SK-N-SH (cell line): ENCODE data around the gene ZFHX3. TPM values are rescaled to one million over a fixed set of nuclear protein-coding genes. Genes with fewer than 3 reads are reported as not detected.
A peak's percentile ranks its signal among the peaks of the same experiment; 100 is the strongest.

ENCODE experiments used
- CTCF ChIA-PET: fragments of 300-600, 350-600 bp; formaldehyde crosslinking; extraction: SDS; loops from one replicate; lab custom pipeline; 2021; lab: Yijun Ruan, JAX
- POLR2A ChIA-PET: fragments of 350-600 bp; sonication (Branson Sonifier 250); formaldehyde crosslinking; extraction: SDS; loops from one replicate; lab custom pipeline; 2020; ENCODE audit warnings: antibody characterized with exemption, inconsistent platforms; lab: Yijun Ruan, JAX
- DNase-seq: peaks from one replicate; pipeline ENCODE4 v3.0.0; 2012
- H2AFZ ChIP-seq: fragments of 200-600 bp; sonication (generic); 2 replicates; pipeline ENCODE4 v1.8.1; 2016; ENCODE audit warnings: antibody characterized with exemption, mild to moderate bottlenecking, low read depth
- H3F3A ChIP-seq: fragments of 200-600 bp; sonication (generic); replicated peaks from 2 replicates; pipeline ENCODE3; 2016; ENCODE audit warnings: antibody characterized with exemption, mild to moderate bottlenecking; ENCODE audit not compliant: insufficient read depth
- H3K27ac ChIP-seq, 2 experiments: fragments of 200-500 bp in 1 of 2; fragments of 200-600 bp in 1 of 2; sonication (Bioruptor generic) in 1 of 2; sonication (generic), shearing (Covaris generic) in 1 of 2; 2 replicates each; pipeline versions ENCODE4 v1.5.1 to v1.6.1; 2014 to 2016; ENCODE audit warnings: low read depth in 2 of 2, inconsistent platforms in 1 of 2, low read length in 1 of 2, mild to moderate bottlenecking in 1 of 2, mixed read lengths in 1 of 2
- H3K27me3 ChIP-seq: fragments of 200-600 bp; sonication (generic), shearing (Covaris generic); 2 replicates; pipeline ENCODE4 v1.6.1; 2016; ENCODE audit warnings: mixed run types; ENCODE audit not compliant: insufficient read depth
- H3K36me3 ChIP-seq, 2 experiments: fragments of 200-500 bp in 1 of 2; fragments of 200-600 bp in 1 of 2; sonication (Bioruptor generic) in 1 of 2; sonication (generic) in 1 of 2; replicated peaks in 1 of 2; 2 replicates each; pipeline versions ENCODE3 to v1.5.1; 2014 to 2016; ENCODE audit warnings: low read length in 1 of 2, mild to moderate bottlenecking in 1 of 2; ENCODE audit not compliant: insufficient read depth in 2 of 2, control insufficient read depth in 1 of 2
- H3K4me1 ChIP-seq, 2 experiments: fragments of 200-500 bp in 1 of 2; fragments of 200-600 bp in 1 of 2; sonication (Bioruptor generic) in 1 of 2; sonication (generic), shearing (Covaris generic) in 1 of 2; 2 replicates each; pipeline versions ENCODE4 v1.5.1 to v1.6.1; 2014 to 2016; ENCODE audit warnings: low read depth in 1 of 2, low read length in 1 of 2, mixed run types in 1 of 2; ENCODE audit not compliant: insufficient read depth in 2 of 2, control insufficient read depth in 1 of 2
- H3K4me2 ChIP-seq: fragments of 200-600 bp; sonication (generic), shearing (Covaris generic); 2 replicates; pipeline ENCODE4 v1.6.1; 2017; ENCODE audit warnings: mixed run types
- H3K4me3 ChIP-seq, 2 experiments: fragments of 200-500 bp in 1 of 2; fragments of 200-600 bp in 1 of 2; sonication (Bioruptor generic) in 1 of 2; sonication (generic), shearing (Covaris generic) in 1 of 2; 2 replicates each; pipeline versions ENCODE4 v1.5.1 to v1.8.1; 2014 to 2016; ENCODE audit warnings: low read depth in 2 of 2, inconsistent platforms in 1 of 2, low read length in 1 of 2, mild to moderate bottlenecking in 1 of 2, mixed read lengths in 1 of 2, moderate library complexity in 1 of 2
- H3K79me2 ChIP-seq: fragments of 200-600 bp; sonication (generic); 2 replicates; pipeline ENCODE4 v1.8.1; 2017; ENCODE audit warnings: mild to moderate bottlenecking; ENCODE audit not compliant: insufficient read depth
- H3K9ac ChIP-seq: fragments of 200-600 bp; sonication (generic); 2 replicates; pipeline ENCODE4 v1.6.1; 2017; ENCODE audit warnings: mixed run types
- H3K9me2 ChIP-seq: fragments of 200-600 bp; sonication (generic); 2 replicates; pipeline ENCODE4 v1.6.1; 2017; ENCODE audit warnings: mixed run types
- H3K9me3 ChIP-seq: fragments of 200-600 bp; sonication (generic); 2 replicates; pipeline ENCODE4 v1.6.1; 2017; ENCODE audit warnings: mixed run types, mild to moderate bottlenecking, moderate library complexity
- H4K20me1 ChIP-seq: fragments of 200-600 bp; sonication (generic); 2 replicates; pipeline ENCODE4 v1.6.1; 2017; ENCODE audit warnings: mild to moderate bottlenecking, mixed run types; ENCODE audit not compliant: insufficient read depth
- CHD2 ChIP-seq: fragments of 150-350 bp; IDR thresholded peaks from 2 replicates; pipeline ENCODE4 v1.6.1; 2018; ENCODE audit warnings: low read length; ENCODE audit not compliant: partially characterized antibody
- EZH2phosphoT487 ChIP-seq: fragments of 200-600 bp; sonication (generic); IDR thresholded peaks from 2 replicates; pipeline ENCODE4 v1.6.1; 2017; ENCODE audit warnings: low read depth, mixed run types, mild to moderate bottlenecking, antibody characterized with exemption, moderate library complexity, borderline replicate concordance
- FOSL2 ChIP-seq: IDR thresholded peaks from 2 replicates; pipeline ENCODE4 v1.4.0; 2012; ENCODE audit warnings: low read depth, mild to moderate bottlenecking, moderate library complexity, borderline replicate concordance
- JUND ChIP-seq: IDR thresholded peaks from 2 replicates; pipeline ENCODE4 v1.4.0; 2012
- MAX ChIP-seq: IDR thresholded peaks from 2 replicates; pipeline ENCODE4 v1.4.0; 2012; ENCODE audit warnings: low read depth
- RAD21 ChIP-seq: IDR thresholded peaks from 2 replicates; pipeline ENCODE4 v1.6.1; 2012; ENCODE audit warnings: mild to moderate bottlenecking, low read length
- RFX5 ChIP-seq: IDR thresholded peaks from 2 replicates; pipeline ENCODE4 v1.6.1; 2012; ENCODE audit warnings: mild to moderate bottlenecking, improper control_type of control experiment, low read length
- RXRA ChIP-seq: IDR thresholded peaks from 2 replicates; pipeline ENCODE4 v1.4.0; 2012; ENCODE audit warnings: low read depth, mild to moderate bottlenecking, borderline replicate concordance
- YY1 ChIP-seq: IDR thresholded peaks from 2 replicates; pipeline ENCODE4 v1.4.0; 2012; ENCODE audit warnings: low read depth, mild to moderate bottlenecking
- WGBS: methylation state at CpG from one replicate; pipeline ENCODE4 v1.1.6; 2017; ENCODE audit warnings: low lambda C conversion rate; 5-methylcytosine and 5-hydroxymethylcytosine counted together
- polyA plus RNA-seq, 3 experiments: library from polyadenylated mRNA; depleted of rRNA; stranded (reverse); fragments of >200 nt; gene quantifications; 2 replicates each; pipeline ENCODE4 v1.2.3, GENCODE V29; 2012

ZFHX3 gene
- polyA plus RNA-seq, 1 of the 3 experiments (the other 2 are of a cell fraction), result 2.0 TPM

DNA sequence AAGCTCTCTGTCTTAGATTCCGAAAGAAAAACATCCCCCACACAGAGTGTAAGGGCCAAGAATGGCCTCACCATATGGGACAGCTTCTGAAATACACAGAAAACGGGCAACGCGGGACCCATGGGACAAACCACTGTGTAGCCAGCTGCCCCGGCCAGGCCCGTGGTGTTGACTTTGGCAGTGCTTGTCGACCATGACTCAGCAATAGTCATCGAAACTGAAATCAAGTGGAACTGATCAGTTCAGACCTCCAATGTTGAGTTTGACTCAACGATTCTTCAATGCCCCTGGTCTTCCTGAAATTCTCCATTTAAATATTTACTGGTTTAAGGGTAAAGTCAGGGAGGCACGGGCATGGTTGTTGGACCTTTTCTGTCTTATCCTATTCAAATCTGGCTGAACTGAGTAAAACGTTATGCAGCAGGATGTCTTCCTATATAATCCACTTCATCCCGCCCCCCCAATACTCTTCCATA, 27.5 kb downstream of the ZFHX3 start (continued):
- no peak for TF ChIP-seq RFX5

DNA sequence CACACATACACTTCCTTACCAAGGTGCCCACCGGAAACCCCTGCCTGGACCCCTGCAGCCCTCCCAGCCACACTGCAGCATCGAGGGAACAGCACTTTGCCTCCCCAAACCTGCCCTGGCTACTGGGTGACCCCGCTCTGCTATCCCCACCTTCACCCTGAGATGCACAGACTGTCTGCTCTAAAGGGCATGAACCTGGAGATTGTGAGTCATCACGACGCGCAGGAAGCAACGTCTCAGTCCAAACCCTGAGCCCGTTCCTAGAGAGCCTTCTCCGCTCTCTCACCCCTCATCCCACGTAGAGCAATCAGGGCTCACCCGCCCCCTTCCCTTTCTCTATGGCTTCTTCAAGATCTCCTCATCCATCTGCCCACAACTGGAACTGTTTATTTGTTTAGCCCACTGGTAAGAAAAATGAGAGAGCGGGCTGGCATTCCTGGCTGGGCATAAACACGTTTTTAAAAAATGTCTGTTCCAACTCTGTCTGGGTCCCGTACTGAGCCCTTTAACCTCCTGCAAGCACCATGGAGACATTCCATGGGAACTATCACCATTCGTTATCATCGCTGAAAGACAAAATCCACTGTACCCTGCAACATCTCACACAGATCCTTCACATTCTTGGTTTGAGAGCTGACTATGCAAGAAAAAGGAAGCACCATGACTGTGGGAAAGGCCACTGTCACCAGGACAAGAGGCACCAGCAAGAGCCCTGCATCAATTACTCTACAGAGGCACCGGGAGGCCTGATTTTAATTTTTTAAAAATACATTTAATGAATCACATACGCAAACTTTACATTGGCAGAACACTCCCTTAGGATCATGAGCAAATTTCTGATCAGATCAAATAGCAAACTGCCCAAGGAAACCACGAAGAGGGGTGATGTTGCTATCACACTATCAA, 28.2 kb downstream of the ZFHX3 start:
- peak overlapping the region in 1 of 2 experiments; percentile 45; a peak in 2 of 4 replicates for H3K4me3 ChIP-seq
- no peaks in the 10 kb centered on the region for H3K9me3 ChIP-seq
- H2AFZ ChIP-seq, result no peak overlapping the region
- ChIA-PET POLR2A (no interaction called here), CTCF (interaction anchor here (2.1 kb wide), 1 partner anchor 58 kb away, joined by 4 read pairs; no protein-coding TSS in a partner anchor)
- peak overlapping the region; percentile 50 to 95 for H3K27ac ChIP-seq
- TF ChIP-seq CHD2, result no peak
- peak; percentile 13; the same call in 1 of the 2 replicates for TF ChIP-seq MAX
- TF ChIP-seq EZH2phosphoT487, result no peak
- no peak for TF ChIP-seq RAD21
- peak; percentile 66; the same call in 1 of the 2 replicates for TF ChIP-seq FOSL2
- peak; percentile 33 for TF ChIP-seq JUND
- TF ChIP-seq RXRA, result peak; percentile 93
- DNase-seq, result no peak
- no peaks in the 10 kb centered on the region for H3K27me3 ChIP-seq
- no peaks in the 10 kb centered on the region for H3K36me3 ChIP-seq
- H3K9me2 ChIP-seq, result no peaks in the 10 kb centered on the region
- H3K4me1 ChIP-seq, result peaks cover 21 to 40% of the 10 kb centered on the region in 2 experiments
- peaks cover 66% of the 10 kb centered on the region for H4K20me1 ChIP-seq
- H3K79me2 ChIP-seq, result peaks cover 91% of the 10 kb centered on the region
- 31% methylated on average over 11 of the region's 19 CpGs for WGBS
- peak overlapping the region; percentile 79 for H3K4me2 ChIP-seq
- peak overlapping the region; percentile 43; the same call in 1 of the 2 replicates for H3K9ac ChIP-seq
- H3F3A ChIP-seq, result peaks cover 32% of the 10 kb centered on the region

DNA sequence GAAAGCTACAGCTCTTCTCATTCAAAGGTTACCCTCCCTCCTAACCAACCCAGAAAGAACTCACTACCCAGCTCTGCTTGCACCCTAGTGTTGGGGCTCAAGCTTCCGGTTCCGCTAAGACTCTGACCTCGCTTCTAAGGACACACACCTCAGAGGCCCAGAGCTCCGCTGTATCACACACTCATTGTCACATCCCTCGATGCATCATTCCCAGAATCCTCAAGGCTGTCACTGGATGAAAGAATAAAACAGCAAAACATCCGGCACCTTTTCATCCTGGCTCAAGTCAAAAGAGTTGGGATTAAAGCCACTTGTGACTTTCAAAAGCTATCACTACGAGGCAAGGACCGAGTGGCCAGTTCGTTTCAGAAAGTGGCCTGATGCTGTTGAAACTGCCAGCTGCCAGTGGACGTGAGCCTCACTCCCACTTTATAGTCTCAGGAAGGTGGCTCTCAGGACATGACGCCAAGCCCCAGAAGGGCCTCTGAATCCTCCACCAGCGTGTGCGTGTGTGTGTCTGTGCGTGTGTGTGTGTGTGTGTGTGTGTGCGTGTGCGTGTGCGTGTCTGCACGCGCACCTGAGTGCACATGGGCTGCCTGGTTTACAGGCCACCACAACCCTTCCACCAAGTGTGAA, 29.0 kb downstream of the ZFHX3 start:
- Histone ChIP-seq H3K4me3 (peak overlapping the region in 1 of 2 experiments; percentile 45; a peak in 2 of 4 replicates), H3K4me1 (peaks cover 21 to 32% of the 10 kb centered on the region in 2 experiments), H3F3A (peaks cover 32% of the 10 kb centered on the region), H2AFZ (no peak overlapping the region), H3K79me2 (peaks cover 90% of the 10 kb centered on the region), H3K27me3 (no peaks in the 10 kb centered on the region), H3K36me3 (no peaks in the 10 kb centered on the region), H4K20me1 (peaks cover 63% of the 10 kb centered on the region), H3K9ac (peak overlapping the region; percentile 43; the same call in 1 of the 2 replicates), H3K4me2 (peak overlapping the region; percentile 79), H3K27ac (peak overlapping the region in 1 of 2 experiments; percentile 95; a peak in 2 of 4 replicates), H3K9me2 (no peaks in the 10 kb centered on the region), H3K9me3 (no peaks in the 10 kb centered on the region)
- DNase-seq, result no peak
- ChIA-PET CTCF (interaction anchor here (0.6 to 0.8 kb wide), 2 partner anchors 58 to 157 kb away, joined by 3 read pairs; no protein-coding TSS in a partner anchor), POLR2A (no interaction called here)
- TF ChIP-seq YY1 (no peak), FOSL2 (no peak)
- 79% methylated on average over 18 of the region's 19 CpGs for WGBS
